Epithelial cell of esophagus (primary cell): ENCODE data around the gene EBF3.

Source experiments
- DNase-seq: peaks from one replicate; pipeline ENCODE4 v3.0.0; 2010; ENCODE audit warnings: low read depth
- H3K4me3 ChIP-seq: 2 replicates; pipeline ENCODE4 v1.5.1; 2011; ENCODE audit warnings: mild to moderate bottlenecking, low read length, control low read depth
- CTCF ChIP-seq: IDR thresholded peaks from 2 replicates; pipeline ENCODE4 v1.5.1; 2011; ENCODE audit warnings: low read depth, mild to moderate bottlenecking, low read length, control low read depth, inconsistent platforms; ENCODE audit not compliant: insufficient read depth; ENCODE audit errors: missing control alignments

EBF3 gene

DNA sequence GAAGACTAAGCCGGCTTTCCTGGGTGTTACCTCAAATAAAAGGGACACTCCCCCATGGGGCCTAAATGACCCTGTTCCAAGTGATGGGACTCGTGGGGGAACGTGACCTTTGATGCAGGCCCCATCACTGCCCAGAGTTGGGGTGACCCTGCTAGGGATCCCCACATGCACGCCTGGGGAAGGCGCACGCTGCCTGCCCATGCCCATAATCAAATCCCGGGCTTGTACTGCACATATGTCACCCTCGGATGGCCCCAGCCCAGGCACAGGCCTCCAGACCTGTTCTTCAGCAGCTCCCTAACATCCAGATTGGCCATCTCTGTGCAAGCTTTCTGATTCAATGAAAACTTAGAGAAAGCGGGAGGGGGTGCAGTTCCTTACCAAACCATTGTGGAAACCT lies 14.7 kb downstream of the EBF3 start:
- TF ChIP-seq CTCF = no peak
- no peak for DNase-seq
- no peak overlapping the region for H3K4me3 ChIP-seq

DNA sequence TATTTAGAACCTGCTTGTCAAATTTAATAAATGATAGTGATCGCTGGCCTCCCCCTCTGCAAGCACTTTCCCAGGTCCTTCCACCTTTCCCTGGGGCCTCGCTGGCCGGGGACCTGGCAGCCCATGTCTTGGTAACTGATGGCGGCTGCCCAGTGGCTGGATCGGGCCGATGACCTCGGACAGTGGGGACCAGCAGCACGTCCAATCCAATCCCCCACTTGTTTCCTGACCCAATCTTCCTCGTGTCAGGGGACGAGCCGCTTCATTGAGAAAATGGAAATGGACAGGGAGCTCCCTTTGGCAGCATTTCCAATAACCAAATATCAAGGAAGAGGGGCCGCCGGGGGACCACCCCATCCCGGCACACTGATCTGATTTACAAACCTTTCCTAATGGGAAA lies 17.2 kb downstream of the EBF3 start:
- TF ChIP-seq CTCF = no peak
- H3K4me3 ChIP-seq = no peak overlapping the region
- DNase-seq = no peak

- no peak for DNase-seq
- no peak overlapping the region for H3K4me3 ChIP-seq
- no peak for TF ChIP-seq CTCF
These were observed 17.9 kb downstream of the EBF3 start for GRCh38 chr10:129945941-129946760.

DNA sequence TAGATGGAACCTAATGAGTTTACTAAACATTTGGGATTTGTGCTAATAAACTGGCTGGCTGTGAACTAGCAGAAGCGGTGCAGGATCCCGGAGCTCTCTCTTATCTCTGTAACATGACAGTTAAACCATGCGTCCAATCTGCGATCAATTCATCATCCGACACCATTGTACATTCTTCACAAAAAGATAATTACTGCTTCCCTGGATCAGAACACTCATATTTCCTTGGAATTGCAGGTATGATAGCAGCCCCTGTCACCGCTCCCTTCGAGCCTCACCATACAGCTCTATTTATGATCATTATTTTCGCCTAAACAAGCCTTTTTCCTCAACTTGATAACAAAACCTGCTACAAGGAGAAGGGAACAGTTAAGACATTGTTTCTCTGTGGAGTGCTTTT lies 18.5 kb downstream of the EBF3 start:
- DNase-seq = no peak
- H3K4me3 ChIP-seq = no peak overlapping the region
- no peak for TF ChIP-seq CTCF

GRCh38 chr10:129945064-129945463 lies 19.0 kb downstream of the EBF3 start:
- TF ChIP-seq CTCF = no peak
- no peak overlapping the region for H3K4me3 ChIP-seq
- no peak for DNase-seq

DNA sequence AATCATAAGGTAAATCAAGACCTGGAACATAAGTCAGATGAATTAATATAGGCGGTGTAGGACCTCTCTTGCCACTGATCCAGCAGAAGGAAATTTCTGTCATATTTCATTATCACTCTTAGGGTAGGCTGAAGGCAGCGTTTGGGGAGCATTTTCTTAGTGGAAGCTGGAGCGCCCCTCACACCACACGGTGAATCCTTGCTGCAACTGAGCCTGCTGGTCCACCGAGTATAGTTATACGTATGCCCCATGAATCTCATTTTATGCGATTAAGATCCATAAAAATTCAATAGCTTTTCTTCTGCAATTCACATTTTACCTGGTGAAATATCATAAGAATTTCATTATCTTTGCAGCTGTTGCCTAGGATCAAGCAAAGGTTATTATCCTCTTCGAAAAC lies 19.6 kb downstream of the EBF3 start:
- DNase-seq = no peak
- no peak for TF ChIP-seq CTCF

More for the DNA sequence above, 19.6 kb downstream of the EBF3 start:
- H3K4me3 ChIP-seq = no peak overlapping the region
